Hepatocyte (in vitro differentiated cells): ENCODE results near the gene CXCR6. TPM values are rescaled to one million over a fixed set of nuclear protein-coding genes. Genes with fewer than 3 reads are reported as not detected.

Experiments used
- DNase-seq: peaks from one replicate; pipeline ENCODE4 v3.0.0-alpha.2; 2016; ENCODE audit warnings: low spot score
- H2AFZ ChIP-seq: fragments of 200-600 bp; sonication (generic); 2 replicates; pipeline ENCODE4 v1.6.0; 2016; ENCODE audit warnings: antibody characterized with exemption, mild to moderate bottlenecking
- H3K27ac ChIP-seq: fragments of 200-600 bp; sonication (generic); 2 replicates; pipeline ENCODE4 v1.5.1; 2016; ENCODE audit warnings: mild to moderate bottlenecking
- H3K27me3 ChIP-seq: fragments of 200-600 bp; sonication (generic); 2 replicates; pipeline ENCODE4 v1.6.1; 2016
- H3K36me3 ChIP-seq: fragments of 200-600 bp; sonication (generic); replicated peaks from 2 replicates; pipeline ENCODE4 v1.5.1; 2016; ENCODE audit warnings: low read depth; ENCODE audit not compliant: insufficient read depth
- H3K4me1 ChIP-seq: fragments of 200-600 bp; sonication (generic); 2 replicates; pipeline ENCODE4 v1.5.1; 2016; ENCODE audit warnings: mild to moderate bottlenecking, moderate library complexity; ENCODE audit not compliant: insufficient read depth
- H3K4me2 ChIP-seq: fragments of 200-600 bp; sonication (generic); 2 replicates; pipeline ENCODE4 v1.6.0; 2016
- H3K4me3 ChIP-seq: fragments of 200-600 bp; sonication (generic); 2 replicates; pipeline ENCODE4 v1.5.1; 2016; ENCODE audit warnings: mild to moderate bottlenecking
- H3K79me2 ChIP-seq: fragments of 200-600 bp; sonication (generic); 2 replicates; pipeline ENCODE4 v1.6.0; 2017; ENCODE audit warnings: mild to moderate bottlenecking
- H3K9me2 ChIP-seq: fragments of 200-600 bp; sonication (generic); replicated peaks from 2 replicates; pipeline ENCODE4 v1.6.0; 2017; ENCODE audit warnings: mild to moderate bottlenecking; ENCODE audit not compliant: insufficient read depth
- H3K9me3 ChIP-seq: fragments of 200-600 bp; sonication (generic); 2 replicates; pipeline ENCODE4 v1.5.1; 2016; ENCODE audit warnings: low read depth, mild to moderate bottlenecking
- H4K20me1 ChIP-seq: fragments of 200-600 bp; sonication (generic); 2 replicates; pipeline ENCODE4 v1.6.0; 2016; ENCODE audit warnings: mild to moderate bottlenecking; ENCODE audit not compliant: insufficient read depth, poor library complexity, severe bottlenecking
- CTCF ChIP-seq: fragments of 200-600 bp; sonication (generic); IDR thresholded peaks from 2 replicates; pipeline ENCODE4 v1.5.1; 2016; ENCODE audit warnings: antibody characterized with exemption, mild to moderate bottlenecking; ENCODE audit not compliant: poor library complexity
- EZH2 ChIP-seq: fragments of 200-600 bp; sonication (generic); IDR thresholded peaks from 2 replicates; pipeline ENCODE4 v1.6.1; 2016; ENCODE audit warnings: antibody characterized with exemption, mild to moderate bottlenecking, borderline replicate concordance
- EZH2phosphoT487 ChIP-seq: fragments of 200-600 bp; sonication (generic); IDR thresholded peaks from one replicate; pipeline ENCODE4 v1.6.1; 2018; ENCODE audit warnings: antibody characterized with exemption, mild to moderate bottlenecking, low read depth, moderate library complexity; ENCODE audit not compliant: unreplicated experiment, severe bottlenecking
- WGBS: methylation state at CpG from one replicate; pipeline ENCODE4 v1.1.6; 2016; ENCODE audit warnings: low lambda C conversion rate; ENCODE audit errors: missing lambda C conversion rate; 5-methylcytosine and 5-hydroxymethylcytosine counted together
- polyA plus RNA-seq: library from polyadenylated mRNA; unstranded; fragments of >200 nt; fragmentation: Nextera tagmentation; extraction: Ambion mirVana; gene quantifications from 2 replicates; pipeline ENCODE4 v1.2.1, GENCODE V29; 2016
- total RNA-seq: library from RNA; depleted of rRNA; stranded (reverse); fragments of >200 nt; gene quantifications from 2 replicates; pipeline ENCODE4 v1.2.3, GENCODE V29; 2014

The CXCR6 gene
- total and polyA plus RNA-seq, 2 experiments from 2014 or later = 0.33 TPM; not detected in 1

- no peaks in the 10 kb centered on the region for H3K9me3 ChIP-seq
- H3K4me2 ChIP-seq = no peak overlapping the region
- H3K9me2 ChIP-seq = no peaks in the 10 kb centered on the region
- H3K36me3 ChIP-seq = no peaks in the 10 kb centered on the region
- no peaks in the 10 kb centered on the region for H3K27me3 ChIP-seq
- H2AFZ ChIP-seq = no peak overlapping the region
- no peak overlapping the region for H3K27ac ChIP-seq
- H3K4me3 ChIP-seq = no peak overlapping the region
- no peaks in the 10 kb centered on the region for H4K20me1 ChIP-seq
- WGBS = 93% methylated on average over 6 of the region's 6 CpGs
- no peaks in the 10 kb centered on the region for H3K79me2 ChIP-seq
- H3K4me1 ChIP-seq = peaks cover 3% of the 10 kb centered on the region
- TF ChIP-seq CTCF (no peak), EZH2 (no peak), EZH2phosphoT487 (no peak)
- DNase-seq = no peak
Observed at GRCh38 chr3:45912435-45912834, 30.8 kb upstream of the CXCR6 start.

DNA sequence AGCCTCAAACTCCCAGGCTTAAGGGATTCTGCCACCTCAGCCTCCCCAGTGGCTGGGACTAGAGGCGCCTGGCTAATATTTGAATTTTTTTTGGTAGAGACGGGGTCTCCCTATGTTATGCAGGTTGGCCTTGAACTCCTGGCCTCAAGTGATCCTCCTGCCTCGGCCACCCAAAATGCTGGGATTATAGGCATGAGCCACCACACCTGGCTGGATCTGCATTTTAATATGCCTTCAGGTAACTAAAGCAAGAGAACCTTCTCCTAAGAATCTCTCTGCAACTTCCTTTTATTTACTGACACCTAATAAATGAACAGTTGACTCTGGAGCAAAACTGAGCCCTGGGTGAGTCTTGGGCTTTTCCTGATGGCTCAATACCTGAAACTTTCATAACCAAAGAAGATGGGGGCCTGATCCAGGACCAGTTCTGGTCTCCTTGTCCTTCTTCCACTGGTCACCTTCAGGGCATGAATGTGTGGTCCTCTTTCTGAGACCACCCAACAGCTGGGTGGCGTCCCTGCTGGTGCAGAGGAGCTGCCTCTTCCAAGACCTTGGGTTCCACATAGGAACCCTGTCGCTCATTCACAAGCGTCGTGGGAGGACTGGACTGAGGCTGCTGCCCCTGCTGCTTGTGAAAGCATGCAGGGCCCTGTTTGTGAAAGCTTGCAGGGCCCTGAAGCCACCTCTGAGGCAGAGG is 28.8 kb upstream of the CXCR6 start:
- 90% methylated on average over 7 of the region's 7 CpGs for WGBS
- DNase-seq = no peak
- Histone ChIP-seq H3K27me3 (no peaks in the 10 kb centered on the region), H2AFZ (no peak overlapping the region), H4K20me1 (no peaks in the 10 kb centered on the region), H3K79me2 (no peaks in the 10 kb centered on the region), H3K27ac (no peak overlapping the region), H3K4me1 (no peaks in the 10 kb centered on the region), H3K9me3 (no peaks in the 10 kb centered on the region), H3K4me2 (no peak overlapping the region), H3K9me2 (no peaks in the 10 kb centered on the region), H3K4me3 (no peak overlapping the region), H3K36me3 (no peaks in the 10 kb centered on the region)
- TF ChIP-seq EZH2phosphoT487 = no peak
- no peak for TF ChIP-seq CTCF
- TF ChIP-seq EZH2 = no peak

DNA sequence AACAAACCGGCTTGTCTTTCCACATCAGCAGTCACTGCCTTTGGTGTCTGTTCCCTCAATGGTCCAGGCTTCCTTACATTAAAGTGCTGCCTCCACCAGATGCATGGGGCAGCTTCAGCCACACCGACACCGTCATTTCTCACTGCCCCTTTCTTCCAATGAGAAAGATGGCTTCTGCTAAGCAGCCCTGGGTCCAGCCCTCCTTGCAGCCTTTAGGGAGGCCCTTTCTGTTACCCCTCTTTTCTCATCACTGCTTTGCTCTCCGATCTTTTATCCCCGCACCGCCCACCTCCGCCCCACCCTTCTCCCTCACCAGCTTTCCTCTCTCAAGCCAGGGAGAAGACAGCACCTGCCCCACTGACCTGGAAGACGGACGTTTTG is 28.2 kb upstream of the CXCR6 start:
- no peak overlapping the region for H3K4me3 ChIP-seq
- WGBS = 94% methylated on average over 7 of the region's 9 CpGs

More for the DNA sequence above, 28.2 kb upstream of the CXCR6 start:
- H4K20me1 ChIP-seq = no peaks in the 10 kb centered on the region
- H3K9me2 ChIP-seq = no peaks in the 10 kb centered on the region
- TF ChIP-seq EZH2 (no peak), EZH2phosphoT487 (no peak), CTCF (no peak)
- H3K27ac ChIP-seq = no peak overlapping the region
- no peak overlapping the region for H3K4me2 ChIP-seq
- no peak overlapping the region for H2AFZ ChIP-seq
- DNase-seq = no peak
- H3K9me3 ChIP-seq = no peaks in the 10 kb centered on the region
- H3K79me2 ChIP-seq = no peaks in the 10 kb centered on the region
- no peaks in the 10 kb centered on the region for H3K36me3 ChIP-seq
- no peaks in the 10 kb centered on the region for H3K4me1 ChIP-seq
- no peaks in the 10 kb centered on the region for H3K27me3 ChIP-seq
